Left lung (tissue), 10 donors: Measurements from ENCODE around the gene CREB3. TPM values are rescaled to one million over a fixed set of nuclear protein-coding genes. Genes with fewer than 3 reads are reported as not detected.

Source experiments
- ATAC-seq: fragments of 200-7000 bp; cut with Tn5 transposase; one replicate; pipeline ENCODE4 v1.9.1; 2020; ENCODE audit warnings: moderate library complexity
- DNase-seq, 4 donors: peaks; one replicate each; pipeline ENCODE4 v3.0.0-alpha.2; 2013 to 2020
- H3K27ac ChIP-seq, 2 donors: fragments of 200-600 bp; sonication (generic) in 1 of 2; one replicate each; pipeline versions ENCODE4 v1.5.0 to v1.8.0; 2020 to 2021
- H3K27me3 ChIP-seq, 2 donors: fragments of 200-600 bp; sonication (generic) in 1 of 2; one replicate each; pipeline versions ENCODE4 v1.5.0 to v1.8.0; 2020 to 2021
- H3K36me3 ChIP-seq, 2 donors: fragments of 200-600 bp; sonication (generic) in 1 of 2; one replicate each; pipeline versions ENCODE4 v1.5.0 to v1.8.0; 2020 to 2021
- H3K4me1 ChIP-seq, 2 donors: fragments of 200-600 bp; one replicate each; pipeline ENCODE4 v1.8.0; 2021
- H3K4me3 ChIP-seq, 2 donors: fragments of 200-600 bp; sonication (generic) in 1 of 2; one replicate each; pipeline versions ENCODE4 v1.5.0 to v1.8.0; 2020 to 2021; ENCODE audit warnings: mild to moderate bottlenecking in 1 of 2
- H3K9me3 ChIP-seq, 2 donors: fragments of 200-600 bp; sonication (generic) in 1 of 2; one replicate each; pipeline versions ENCODE4 v1.5.0 to v1.8.0; 2020 to 2021
- intact Hi-C, 2 donors: fragments of 100-400 bp; cut with DNase I; formaldehyde crosslinking; loops; one replicate each; pipeline versions ENCODE4 v1.11.2 to v1.14.2; 2022
- polyA plus RNA-seq, 6 donors: library from polyadenylated mRNA; unstranded; fragments of 120-200 nt; gene quantifications; one replicate each; pipeline ENCODE4 v1.2.1, GENCODE V29; 2013; ENCODE audit not compliant: insufficient read length in 6 of 6
- total RNA-seq, 2 donors: library from RNA; stranded (reverse); fragmentation: NEBNext Ultra II Directional; extraction: Animal tissue kit (Norgen Biotek cat#: 25700); gene quantifications; one replicate each; pipeline ENCODE4 v1.2.1, GENCODE V29; 2021
- TF ChIP-seq, protein P1 (sequence below), 2 donors: fragments of 200-600 bp; sonication (generic) in 1 of 2; IDR thresholded peaks; one replicate each; pipeline versions ENCODE4 v1.5.0 to v1.8.0; 2021; ENCODE audit warnings: antibody characterized with exemption in 2 of 2
- donor health status: DM: no; HTN: yes; CAD: no.
- donor health status: DM: no; HTN: no; CAD: no.

Gene CREB3
- total and polyA plus RNA-seq, 8 donors = 31.2 to 42.4 (median 39.8) TPM

GRCh38 chr9:35717132-35717870 lies 15.2 kb upstream of the CREB3 start:
- ATAC-seq (no peak), DNase-seq (no peak)
- Histone ChIP-seq H3K36me3 (peaks cover 10 to 100% of the 10 kb centered on the region in 2 donors), H3K4me3 (no peak overlapping the region), H3K27ac (no peak overlapping the region), H3K4me1 (no peaks in the 10 kb centered on the region), H3K27me3 (no peaks in the 10 kb centered on the region), H3K9me3 (no peaks in the 10 kb centered on the region)
- intact Hi-C loops = no loop called here
- TF ChIP-seq, protein P1, sequence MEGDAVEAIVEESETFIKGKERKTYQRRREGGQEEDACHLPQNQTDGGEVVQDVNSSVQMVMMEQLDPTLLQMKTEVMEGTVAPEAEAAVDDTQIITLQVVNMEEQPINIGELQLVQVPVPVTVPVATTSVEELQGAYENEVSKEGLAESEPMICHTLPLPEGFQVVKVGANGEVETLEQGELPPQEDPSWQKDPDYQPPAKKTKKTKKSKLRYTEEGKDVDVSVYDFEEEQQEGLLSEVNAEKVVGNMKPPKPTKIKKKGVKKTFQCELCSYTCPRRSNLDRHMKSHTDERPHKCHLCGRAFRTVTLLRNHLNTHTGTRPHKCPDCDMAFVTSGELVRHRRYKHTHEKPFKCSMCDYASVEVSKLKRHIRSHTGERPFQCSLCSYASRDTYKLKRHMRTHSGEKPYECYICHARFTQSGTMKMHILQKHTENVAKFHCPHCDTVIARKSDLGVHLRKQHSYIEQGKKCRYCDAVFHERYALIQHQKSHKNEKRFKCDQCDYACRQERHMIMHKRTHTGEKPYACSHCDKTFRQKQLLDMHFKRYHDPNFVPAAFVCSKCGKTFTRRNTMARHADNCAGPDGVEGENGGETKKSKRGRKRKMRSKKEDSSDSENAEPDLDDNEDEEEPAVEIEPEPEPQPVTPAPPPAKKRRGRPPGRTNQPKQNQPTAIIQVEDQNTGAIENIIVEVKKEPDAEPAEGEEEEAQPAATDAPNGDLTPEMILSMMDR (IDR thresholded peaks at IDR 0.05) = no peak

- no peaks in the 10 kb centered on the region for H3K4me1 ChIP-seq
- no peaks in the 10 kb centered on the region for H3K27me3 ChIP-seq
- no peak overlapping the region for H3K4me3 ChIP-seq
- H3K27ac ChIP-seq = no peak overlapping the region
- TF ChIP-seq, protein P1 (IDR thresholded peaks at IDR 0.05) = no peak
- intact Hi-C loops = no loop called here
- DNase-seq (no peak), ATAC-seq (peak; percentile 37)
- H3K36me3 ChIP-seq = peaks cover 10 to 100% of the 10 kb centered on the region in 2 donors
- H3K9me3 ChIP-seq = no peaks in the 10 kb centered on the region
Measured at GRCh38 chr9:35718721-35719511, 13.6 kb upstream of the CREB3 start.

DNA sequence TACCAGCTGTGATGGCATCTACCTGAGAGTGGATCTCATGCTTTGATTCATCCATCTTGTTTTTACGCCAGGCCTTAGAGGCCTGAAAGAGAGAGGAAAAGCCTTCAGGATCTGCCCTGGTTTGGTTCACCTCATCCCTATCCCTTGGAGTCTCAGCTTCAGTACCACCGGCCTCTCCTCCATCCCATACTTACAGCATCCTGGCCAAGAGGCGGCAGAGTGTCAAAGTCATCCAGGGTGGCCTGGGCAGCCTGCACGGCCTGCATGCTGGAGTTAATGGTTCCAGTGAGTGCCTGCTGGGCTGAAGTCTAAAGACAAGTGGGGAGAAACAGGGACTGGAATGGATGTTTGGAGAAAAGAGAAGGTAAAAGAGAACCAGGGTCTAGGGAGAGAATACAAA lies 12.9 kb upstream of the CREB3 start:
- no peak for ATAC-seq
- peaks cover 10 to 100% of the 10 kb centered on the region in 2 donors for H3K36me3 ChIP-seq
- DNase-seq = no peak
- TF ChIP-seq, protein P1 (IDR thresholded peaks at IDR 0.05) = no peak
- no peaks in the 10 kb centered on the region for H3K4me1 ChIP-seq
- intact Hi-C loops = no loop called here
- H3K27me3 ChIP-seq = no peaks in the 10 kb centered on the region
- no peaks in the 10 kb centered on the region for H3K9me3 ChIP-seq
- no peak overlapping the region for H3K4me3 ChIP-seq
- no peak overlapping the region for H3K27ac ChIP-seq

- Histone ChIP-seq H3K27ac (no peak overlapping the region), H3K4me3 (no peak overlapping the region), H3K36me3 (peaks cover 10 to 88% of the 10 kb centered on the region in 2 donors), H3K4me1 (peaks cover 23 to 29% of the 10 kb centered on the region in 2 donors), H3K27me3 (no peaks in the 10 kb centered on the region), H3K9me3 (no peaks in the 10 kb centered on the region)
- intact Hi-C loops = loop anchor here in 1 of 2 donors (10.0 kb wide), 1 partner anchor 59 kb away; the partner anchor contains the start of gene ARHGEF39
- DNase-seq = no peak
- no peak for ATAC-seq
- TF ChIP-seq, protein P1 (IDR thresholded peaks at IDR 0.05) = no peak
Measured at GRCh38 chr9:35723426-35723825, 9.0 kb upstream of the CREB3 start.

- DNase-seq (no peak), ATAC-seq (no peak)
- H3K27ac ChIP-seq = no peak overlapping the region
- peaks cover 10 to 83% of the 10 kb centered on the region in 2 donors for H3K36me3 ChIP-seq
- H3K9me3 ChIP-seq = no peaks in the 10 kb centered on the region
- no peaks in the 10 kb centered on the region for H3K27me3 ChIP-seq
- no peak overlapping the region for H3K4me3 ChIP-seq
- peaks cover 28 to 34% of the 10 kb centered on the region in 2 donors for H3K4me1 ChIP-seq
- TF ChIP-seq, protein P1 (IDR thresholded peaks at IDR 0.05) = no peak
- intact Hi-C loops = loop anchor here in 1 of 2 donors (10.0 kb wide), 1 partner anchor 59 kb away; the partner anchor contains the start of gene ARHGEF39
Measured at GRCh38 chr9:35723908-35724307, 8.6 kb upstream of the CREB3 start.
